Inferior parietal cortex (tissue), 1 donor: ENCODE measurements around the gene CLEC9A.

Source experiments
- DNase-seq: peaks from one replicate; pipeline ENCODE4 v3.0.0-alpha.2; 2016; ENCODE audit errors: extremely low spot score

Gene CLEC9A

GRCh38 chr12:10067264-10067663 lies 36.8 kb downstream of the CLEC9A start:
- no peak for DNase-seq

GRCh38 chr12:10067942-10068341 lies 37.5 kb downstream of the CLEC9A start:
- no peak for DNase-seq

- DNase-seq: no peak
These were observed 38.2 kb downstream of the CLEC9A start for GRCh38 chr12:10068644-10069043.

GRCh38 chr12:10069099-10069498 lies 38.6 kb downstream of the CLEC9A start:
- no peak for DNase-seq

- DNase-seq: no peak
These were observed 39.5 kb downstream of the CLEC9A start for GRCh38 chr12:10069976-10070375.

- DNase-seq: no peak
These were observed 39.9 kb downstream of the CLEC9A start for GRCh38 chr12:10070380-10070779.

GRCh38 chr12:10072131-10072530 lies 41.6 kb downstream of the CLEC9A start:
- no peak for DNase-seq

GRCh38 chr12:10073261-10073660 lies 42.8 kb downstream of the CLEC9A start:
- no peak for DNase-seq

- no peak for DNase-seq
These were observed 45.0 kb downstream of the CLEC9A start for GRCh38 chr12:10075451-10075850.

GRCh38 chr12:10082117-10082874 lies 51.8 kb downstream of the CLEC9A start:
- no peak for DNase-seq

- no peak for DNase-seq
These were observed 54.3 kb downstream of the CLEC9A start for GRCh38 chr12:10084733-10085132.

- no peak for DNase-seq
These were observed 55.9 kb downstream of the CLEC9A start for GRCh38 chr12:10086387-10086786.

- DNase-seq: no peak
These were observed 57.5 kb downstream of the CLEC9A start for GRCh38 chr12:10088031-10088430.

- DNase-seq: no peak
These were observed 58.7 kb downstream of the CLEC9A start for GRCh38 chr12:10088955-10089900.

GRCh38 chr12:10094646-10095395 lies 64.3 kb downstream of the CLEC9A start:
- DNase-seq: no peak

- no peak for DNase-seq
These were observed 65.5 kb downstream of the CLEC9A start for GRCh38 chr12:10095971-10096370.

GRCh38 chr12:10097521-10097920 lies 67.0 kb downstream of the CLEC9A start:
- no peak for DNase-seq

- no peak for DNase-seq
These were observed 68.3 kb downstream of the CLEC9A start, which contains the start of gene CLEC1A for GRCh38 chr12:10098791-10099190. Gene CLEC1A, minus strand, starts transcription at chr12:10098985. Its CDS starts 63 bp downstream, at chr12:10098922.

- DNase-seq: no peak
These were observed 70.6 kb downstream of the CLEC9A start for GRCh38 chr12:10101042-10101579.

- DNase-seq: no peak
These were observed 71.3 kb downstream of the CLEC9A start for GRCh38 chr12:10101648-10102220.

GRCh38 chr12:10102322-10102721 lies 71.8 kb downstream of the CLEC9A start:
- DNase-seq: no peak
